Measurements from ENCODE around the gene FASTK. TPM values are rescaled to one million over a fixed set of nuclear protein-coding genes. Genes with fewer than 3 reads are reported as not detected.

The FASTK gene
- total and polyA plus RNA-seq, 2 donors (not counting 3 experiments of a cell fraction or from before 2014, with no cell fraction given): 73.3 to 113 TPM

- TF ChIP-seq EZH2 (IDR thresholded peaks at IDR 0.05; ENCODE audit: borderline replicate concordance, low read depth, low read length, severe bottlenecking): no peak
- no peak for TF ChIP-seq GATA2 (IDR thresholded peaks at IDR 0.05; ENCODE audit: insufficient read depth, insufficient read length, low read depth, low read length)
- no peak for TF ChIP-seq MYC (IDR thresholded peaks at IDR 0.05; ENCODE audit: low read depth, low read length)
- no peak for TF ChIP-seq JUN (IDR thresholded peaks at IDR 0.05; ENCODE audit: borderline replicate concordance, insufficient read depth, insufficient read length, low read depth)
- no peak for TF ChIP-seq POLR2AphosphoS5 (IDR thresholded peaks at IDR 0.05; ENCODE audit: insufficient read depth, low read depth, low read length)
- TF ChIP-seq, protein P1, sequence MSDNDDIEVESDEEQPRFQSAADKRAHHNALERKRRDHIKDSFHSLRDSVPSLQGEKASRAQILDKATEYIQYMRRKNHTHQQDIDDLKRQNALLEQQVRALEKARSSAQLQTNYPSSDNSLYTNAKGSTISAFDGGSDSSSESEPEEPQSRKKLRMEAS (IDR thresholded peaks at IDR 0.05; ENCODE audit: insufficient read depth, insufficient read length): no peak
- no peak for TF ChIP-seq POLR2A (IDR thresholded peaks at IDR 0.05; ENCODE audit: low read depth, low read length)
- TF ChIP-seq CTCF (IDR thresholded peaks at IDR 0.05; ENCODE audit: extremely low read depth in 1 of 2, insufficient read depth in 1 of 2, low read depth in 1 of 2, low read length in 2 of 2): no peak
- TF ChIP-seq FOS (IDR thresholded peaks at IDR 0.05; ENCODE audit: borderline replicate concordance, insufficient read depth, low read length): no peak
- Histone ChIP-seq H3K27me3 (ENCODE audit: control insufficient read depth in 2 of 2, insufficient read depth in 2 of 2, low read length in 2 of 2) (no peaks in the 10 kb centered on the region), H3K4me3 (replicated peaks in 1 of 3; ENCODE audit: insufficient read depth in 1 of 3, low read depth in 1 of 3, low read length in 3 of 3) (no peak overlapping the region), H3K4me1 (ENCODE audit: control insufficient read depth, extremely low read depth, insufficient read depth, low read length) (peaks cover 19% of the 10 kb centered on the region), H3K79me2 (ENCODE audit: control insufficient read depth, insufficient read depth, low read length) (no peaks in the 10 kb centered on the region), H4K20me1 (replicated peaks; ENCODE audit: control insufficient read depth, extremely low read depth, insufficient read depth, low read length) (no peaks in the 10 kb centered on the region), H3K9me1 (replicated peaks; ENCODE audit: control insufficient read depth, extremely low read depth, insufficient read depth, low read length) (no peaks in the 10 kb centered on the region), H3K36me3 (ENCODE audit: control insufficient read depth in 2 of 2, extremely low read depth in 1 of 2, insufficient read depth in 2 of 2, low read length in 2 of 2) (peaks cover 0 to 17% of the 10 kb centered on the region in 2 experiments), H3K9me3 (replicated peaks; ENCODE audit: control insufficient read depth, insufficient read depth, low read length) (no peaks in the 10 kb centered on the region), H3K4me2 (ENCODE audit: insufficient read depth, low read length) (no peak overlapping the region), H3K9ac (replicated peaks; ENCODE audit: extremely low read depth, insufficient read depth, low read length) (no peak overlapping the region), H2AFZ (ENCODE audit: low read depth, low read length) (no peak overlapping the region), H3K27ac (ENCODE audit: insufficient read depth, low read depth, low read length) (no peak overlapping the region)
- ChIA-PET POLR2A (no interaction called here), CTCF (no interaction called here)
- no peak for DNase-seq (ENCODE audit: low read depth, low spot score)
- intact Hi-C loops (cut with micrococcal nuclease) (no loop called here), dilution Hi-C loops (cut with MboI; ENCODE audit: extremely low pct_ligation_motif_present, low sequenced_read_pairs) (no loop called here)
- no peak for FAIRE-seq
- no TSS peak for BruUV-seq (replicated peaks)
Observed at GRCh38 chr7:151035026-151035717, 45.4 kb downstream of the FASTK start.
